H1 (cell line): ENCODE data around the gene EPN2.
"Not testable (repeated sequence)": the region's sequence is repeated elsewhere in the genome, so short reads cannot be mapped to it uniquely, and the experiment has no call there.

ENCODE experiments used
- BRCA1 ChIP-seq: IDR thresholded peaks from 2 replicates; pipeline ENCODE4 v1.6.1; 2012; ENCODE audit warnings: low read depth, low read length, improper control_type of control experiment
- EP300 ChIP-seq, 2 experiments: IDR thresholded peaks; 1 replicate in 1 of 2; 2 replicates in 1 of 2; pipeline ENCODE4 v1.6.1; 2011 to 2012; ENCODE audit warnings: low read depth in 2 of 2, low read length in 2 of 2, mild to moderate bottlenecking in 2 of 2, borderline replicate concordance in 1 of 2, inconsistent platforms in 1 of 2, moderate library complexity in 1 of 2
- EZH2 ChIP-seq: fragments of 200-600 bp; sonication (generic); IDR thresholded peaks from 2 replicates; pipeline ENCODE4 v1.7.1; 2012; ENCODE audit warnings: low read depth, mild to moderate bottlenecking, moderate library complexity, low read length, inconsistent platforms; ENCODE audit not compliant: severe bottlenecking
- JUND ChIP-seq: IDR thresholded peaks from 2 replicates; pipeline ENCODE4 v1.6.1; 2011; ENCODE audit warnings: mild to moderate bottlenecking, improper control_type of control experiment, low read length
- MAFK ChIP-seq: IDR thresholded peaks from 2 replicates; pipeline ENCODE4 v1.6.1; 2012; ENCODE audit warnings: low read depth, mild to moderate bottlenecking, improper control_type of control experiment, low read length
- POLR2A ChIP-seq, 2 experiments: IDR thresholded peaks; 1 replicate in 1 of 2; 2 replicates in 1 of 2; pipeline ENCODE4 v1.6.1; 2011; ENCODE audit warnings: low read depth in 2 of 2, low read length in 2 of 2, mild to moderate bottlenecking in 2 of 2; ENCODE audit errors: control extremely low read depth in 1 of 2
- SP1 ChIP-seq: IDR thresholded peaks from 2 replicates; pipeline ENCODE4 v1.6.1; 2011; ENCODE audit warnings: low read depth, low read length
- TAF1 ChIP-seq: IDR thresholded peaks from 2 replicates; pipeline ENCODE4 v1.6.1; 2011; ENCODE audit warnings: mild to moderate bottlenecking, low read depth, low read length
- YY1 ChIP-seq: IDR thresholded peaks from 2 replicates; pipeline ENCODE4 v1.6.1; 2011; ENCODE audit warnings: low read depth, mild to moderate bottlenecking, low read length
- ZNF274 ChIP-seq: IDR thresholded peaks from 2 replicates; pipeline ENCODE4 v1.7.0; 2012; ENCODE audit warnings: low read length, borderline replicate concordance; ENCODE audit errors: extremely low read depth
- TF ChIP-seq, protein P1 (sequence below), 3 experiments: IDR thresholded peaks; 1 replicate in 2 of 3; 2 replicates in 1 of 3; pipeline versions ENCODE4 v1.5.1 to v1.6.1; 2011; ENCODE audit warnings: low read length in 3 of 3, mild to moderate bottlenecking in 3 of 3, inconsistent platforms in 2 of 3, low read depth in 1 of 3, moderate library complexity in 1 of 3; ENCODE audit not compliant: insufficient read depth in 1 of 3; ENCODE audit errors: control extremely low read depth in 1 of 3
- TF ChIP-seq, protein P2 (sequence below): IDR thresholded peaks from 2 replicates; pipeline ENCODE4 v1.6.1; 2012; ENCODE audit warnings: low read length, inconsistent platforms
- TF ChIP-seq, protein P3 (sequence below): IDR thresholded peaks from 2 replicates; pipeline ENCODE4 v1.6.1; 2011; ENCODE audit warnings: low read length, improper control_type of control experiment

DNA sequence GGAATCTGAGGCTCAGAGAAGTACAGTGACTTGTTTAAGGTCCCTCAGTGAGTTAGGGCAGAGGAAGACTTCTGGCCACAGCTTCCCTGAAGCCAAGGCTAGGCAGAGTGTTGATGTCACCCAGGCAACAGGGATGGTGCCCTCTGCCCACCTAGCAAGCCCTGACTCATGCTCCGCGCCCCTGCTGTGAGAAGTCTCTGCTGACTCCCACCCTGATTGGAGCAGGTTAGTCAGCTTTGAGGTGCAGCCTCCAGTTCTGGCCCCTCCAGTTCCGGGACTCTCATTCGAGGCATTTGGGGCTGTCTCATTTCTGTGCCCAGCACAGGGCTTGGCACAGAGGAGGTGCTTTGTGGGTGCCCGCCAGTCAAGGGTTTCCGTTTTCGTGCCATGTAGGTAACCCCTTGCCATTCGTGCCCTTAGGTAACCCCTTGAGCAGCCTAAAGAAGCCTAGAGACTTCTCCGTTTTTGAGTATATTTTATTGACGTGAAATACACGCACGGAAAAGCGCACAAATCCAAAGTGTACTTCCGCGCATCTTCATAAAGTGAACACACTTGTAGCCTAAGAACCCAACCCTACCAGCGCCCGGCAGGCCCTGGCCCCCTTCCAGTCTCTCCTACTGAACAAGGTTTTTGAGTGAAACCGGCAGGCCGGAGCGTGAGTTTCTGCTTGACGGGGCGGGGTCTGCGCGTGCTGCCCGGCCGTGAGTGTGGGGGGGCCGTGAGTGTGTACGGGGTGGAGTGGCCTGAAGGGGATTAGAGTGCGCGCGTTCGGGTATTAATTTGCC lies 621 bp upstream of the EPN2 start:
- TF ChIP-seq, protein P1, sequence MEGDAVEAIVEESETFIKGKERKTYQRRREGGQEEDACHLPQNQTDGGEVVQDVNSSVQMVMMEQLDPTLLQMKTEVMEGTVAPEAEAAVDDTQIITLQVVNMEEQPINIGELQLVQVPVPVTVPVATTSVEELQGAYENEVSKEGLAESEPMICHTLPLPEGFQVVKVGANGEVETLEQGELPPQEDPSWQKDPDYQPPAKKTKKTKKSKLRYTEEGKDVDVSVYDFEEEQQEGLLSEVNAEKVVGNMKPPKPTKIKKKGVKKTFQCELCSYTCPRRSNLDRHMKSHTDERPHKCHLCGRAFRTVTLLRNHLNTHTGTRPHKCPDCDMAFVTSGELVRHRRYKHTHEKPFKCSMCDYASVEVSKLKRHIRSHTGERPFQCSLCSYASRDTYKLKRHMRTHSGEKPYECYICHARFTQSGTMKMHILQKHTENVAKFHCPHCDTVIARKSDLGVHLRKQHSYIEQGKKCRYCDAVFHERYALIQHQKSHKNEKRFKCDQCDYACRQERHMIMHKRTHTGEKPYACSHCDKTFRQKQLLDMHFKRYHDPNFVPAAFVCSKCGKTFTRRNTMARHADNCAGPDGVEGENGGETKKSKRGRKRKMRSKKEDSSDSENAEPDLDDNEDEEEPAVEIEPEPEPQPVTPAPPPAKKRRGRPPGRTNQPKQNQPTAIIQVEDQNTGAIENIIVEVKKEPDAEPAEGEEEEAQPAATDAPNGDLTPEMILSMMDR (IDR thresholded peaks at IDR 0.05; ENCODE audit: control extremely low read depth in 1 of 3, insufficient read depth in 1 of 3, low read depth in 1 of 3, low read length in 3 of 3) = not testable (repeated sequence)
- not testable (repeated sequence) for TF ChIP-seq EP300 (IDR thresholded peaks at IDR 0.05; ENCODE audit: borderline replicate concordance in 1 of 2, low read depth in 2 of 2, low read length in 2 of 2); BRCA1; SP1; EZH2; YY1; POLR2A (IDR thresholded peaks at IDR 0.05; ENCODE audit: control extremely low read depth in 1 of 2, low read depth in 2 of 2, low read length in 2 of 2); ZNF274; TAF1; JUND; MAFK
- TF ChIP-seq, protein P2, sequence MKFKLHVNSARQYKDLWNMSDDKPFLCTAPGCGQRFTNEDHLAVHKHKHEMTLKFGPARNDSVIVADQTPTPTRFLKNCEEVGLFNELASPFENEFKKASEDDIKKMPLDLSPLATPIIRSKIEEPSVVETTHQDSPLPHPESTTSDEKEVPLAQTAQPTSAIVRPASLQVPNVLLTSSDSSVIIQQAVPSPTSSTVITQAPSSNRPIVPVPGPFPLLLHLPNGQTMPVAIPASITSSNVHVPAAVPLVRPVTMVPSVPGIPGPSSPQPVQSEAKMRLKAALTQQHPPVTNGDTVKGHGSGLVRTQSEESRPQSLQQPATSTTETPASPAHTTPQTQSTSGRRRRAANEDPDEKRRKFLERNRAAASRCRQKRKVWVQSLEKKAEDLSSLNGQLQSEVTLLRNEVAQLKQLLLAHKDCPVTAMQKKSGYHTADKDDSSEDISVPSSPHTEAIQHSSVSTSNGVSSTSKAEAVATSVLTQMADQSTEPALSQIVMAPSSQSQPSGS = not testable (repeated sequence)
- TF ChIP-seq, protein P3, sequence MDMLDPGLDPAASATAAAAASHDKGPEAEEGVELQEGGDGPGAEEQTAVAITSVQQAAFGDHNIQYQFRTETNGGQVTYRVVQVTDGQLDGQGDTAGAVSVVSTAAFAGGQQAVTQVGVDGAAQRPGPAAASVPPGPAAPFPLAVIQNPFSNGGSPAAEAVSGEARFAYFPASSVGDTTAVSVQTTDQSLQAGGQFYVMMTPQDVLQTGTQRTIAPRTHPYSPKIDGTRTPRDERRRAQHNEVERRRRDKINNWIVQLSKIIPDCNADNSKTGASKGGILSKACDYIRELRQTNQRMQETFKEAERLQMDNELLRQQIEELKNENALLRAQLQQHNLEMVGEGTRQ = not testable (repeated sequence)
